HG03135 (cell line): Measurements from ENCODE around the gene MALT1.
"Not testable (repeated sequence)": the region's sequence is repeated elsewhere in the genome, so short reads cannot be mapped to it uniquely, and the experiment has no call there.

ENCODE experiments used
- ATAC-seq: cut with Tn5 transposase; IDR thresholded peaks from one replicate; pipeline ENCODE4 v1.9.1; 2021; ENCODE audit warnings: mild to moderate bottlenecking, moderate library complexity; ENCODE audit not compliant: unreplicated experiment

MALT1 gene

DNA sequence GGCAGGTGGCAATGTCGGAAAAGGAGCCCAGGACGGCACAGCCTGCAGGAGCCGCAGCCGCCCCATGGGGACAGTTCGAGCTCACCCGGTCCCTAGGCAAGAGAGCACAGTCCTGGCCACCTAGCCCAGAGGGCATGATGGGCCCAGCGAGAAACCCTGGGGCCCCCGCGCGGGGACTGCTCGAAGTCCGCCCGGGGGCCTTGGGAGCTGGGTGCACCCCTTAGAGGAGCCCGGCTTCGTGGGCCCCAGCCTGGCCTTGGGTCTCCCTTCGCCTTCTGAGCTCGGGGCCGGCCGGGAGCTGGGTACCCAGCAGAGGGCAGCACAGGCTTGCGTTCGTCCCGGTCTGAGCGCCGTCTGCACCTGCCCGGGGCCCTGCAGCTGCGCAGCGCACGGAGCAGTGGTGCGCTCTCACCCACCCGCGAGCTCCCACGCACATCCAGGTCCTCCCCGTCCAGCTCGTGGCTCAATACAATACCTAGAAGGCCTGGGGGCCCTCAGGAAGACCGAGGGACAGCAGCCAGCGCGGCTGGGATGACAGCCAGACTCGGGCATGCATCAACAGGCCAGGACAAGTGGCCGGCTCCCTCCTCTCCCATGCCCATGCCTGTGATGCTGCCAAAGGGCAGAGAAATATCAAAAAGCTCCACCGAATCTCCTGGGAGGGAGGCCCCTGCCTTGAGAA is 97.2 kb downstream of the MALT1 start:
- ATAC-seq = peak; percentile 82

DNA sequence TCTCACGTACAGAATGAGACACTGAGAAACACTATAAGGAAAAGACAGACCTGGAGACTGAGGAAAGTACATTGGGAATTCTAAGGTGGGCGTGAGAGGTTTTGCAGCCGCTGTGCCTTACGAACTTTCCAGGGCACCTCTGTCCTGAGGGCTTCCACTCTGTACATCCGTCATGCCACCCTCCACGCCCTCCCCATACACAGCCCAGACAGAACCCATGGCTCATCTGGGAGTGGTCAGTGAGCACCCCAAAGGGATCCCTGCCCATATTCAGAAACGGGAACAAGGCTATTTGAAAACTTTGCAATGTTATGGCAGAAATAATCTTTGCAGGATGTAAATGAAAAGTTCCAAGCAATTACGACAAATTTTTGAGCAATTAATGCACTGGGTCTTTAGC is 98.1 kb downstream of the MALT1 start:
- no peak for ATAC-seq

DNA sequence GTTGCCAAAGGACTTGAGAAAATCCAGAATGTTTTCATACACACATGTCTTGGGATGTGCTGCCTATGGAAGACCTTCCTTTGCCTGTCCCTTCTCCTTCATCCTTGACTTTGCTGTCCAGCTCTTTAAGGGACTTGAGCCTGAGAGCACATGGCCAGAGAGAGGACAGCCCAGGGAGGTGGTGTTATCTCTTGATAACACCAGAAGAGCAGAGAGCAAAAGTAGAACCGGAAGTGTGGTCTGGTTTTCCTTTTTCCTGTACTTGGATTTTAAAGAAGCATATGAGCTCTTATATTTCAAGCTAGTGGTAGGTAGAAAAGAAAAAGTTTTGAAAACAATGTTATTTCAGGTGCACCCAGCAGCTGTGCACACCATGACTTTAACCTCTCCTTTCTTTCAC is 99.3 kb downstream of the MALT1 start:
- ATAC-seq = no peak

DNA sequence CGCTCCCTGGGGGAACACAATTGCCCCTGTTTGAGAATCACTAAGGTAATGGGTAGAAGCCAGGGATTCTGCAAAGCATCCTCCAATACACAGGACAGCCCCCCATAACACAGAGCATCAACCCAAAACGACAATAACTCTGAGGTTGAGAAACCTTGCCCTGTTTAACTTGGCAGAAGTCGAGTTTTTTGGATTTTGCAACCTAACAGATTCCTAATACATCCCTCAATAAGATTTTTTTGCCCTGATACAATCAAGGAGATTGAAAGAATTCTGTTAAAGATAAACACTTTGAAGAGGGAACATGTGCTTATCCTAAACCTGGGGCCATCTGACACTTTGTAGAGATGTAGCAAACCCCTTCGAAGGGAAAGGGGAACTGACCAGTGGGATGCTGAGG is 100.9 kb downstream of the MALT1 start:
- no peak for ATAC-seq

DNA sequence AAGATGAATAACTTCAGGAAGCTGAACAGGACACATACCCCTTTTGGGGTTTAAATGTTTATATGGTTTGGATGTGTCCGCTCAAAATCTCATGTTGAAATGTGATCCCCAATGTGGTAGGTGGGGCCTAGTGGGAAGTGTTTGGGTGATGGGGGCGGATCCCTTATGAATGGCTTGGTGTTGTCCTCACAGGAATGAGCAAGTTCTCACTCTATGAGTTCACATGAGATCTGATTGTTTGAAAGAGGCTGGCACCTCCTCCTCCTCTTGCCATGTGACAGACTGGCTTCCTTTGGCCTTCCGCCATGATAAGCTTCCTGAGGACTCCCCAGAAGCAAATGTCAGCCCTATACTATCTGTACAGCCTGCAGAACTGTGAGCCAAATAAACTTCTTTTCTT is 104.8 kb downstream of the MALT1 start:
- no peak for ATAC-seq

DNA sequence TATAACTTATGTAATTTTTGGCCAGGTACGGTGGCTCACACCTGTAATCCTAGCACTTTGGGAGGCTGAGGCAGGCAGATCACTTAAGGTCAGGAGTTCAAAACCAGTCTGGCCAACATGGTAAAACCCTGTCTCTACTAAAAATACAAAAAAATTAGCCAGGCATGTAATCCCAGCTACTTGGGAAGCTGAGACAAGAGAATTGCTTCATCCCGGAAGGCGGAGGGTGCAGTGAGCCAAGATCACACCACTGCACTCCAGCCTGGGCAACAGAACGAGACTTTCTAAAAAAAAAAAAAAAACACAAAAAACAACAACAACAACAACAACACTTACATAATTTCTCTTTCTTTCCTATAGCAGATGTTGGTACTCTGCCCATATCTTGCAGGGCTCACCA is 105.3 kb downstream of the MALT1 start:
- ATAC-seq = not testable (repeated sequence)

DNA sequence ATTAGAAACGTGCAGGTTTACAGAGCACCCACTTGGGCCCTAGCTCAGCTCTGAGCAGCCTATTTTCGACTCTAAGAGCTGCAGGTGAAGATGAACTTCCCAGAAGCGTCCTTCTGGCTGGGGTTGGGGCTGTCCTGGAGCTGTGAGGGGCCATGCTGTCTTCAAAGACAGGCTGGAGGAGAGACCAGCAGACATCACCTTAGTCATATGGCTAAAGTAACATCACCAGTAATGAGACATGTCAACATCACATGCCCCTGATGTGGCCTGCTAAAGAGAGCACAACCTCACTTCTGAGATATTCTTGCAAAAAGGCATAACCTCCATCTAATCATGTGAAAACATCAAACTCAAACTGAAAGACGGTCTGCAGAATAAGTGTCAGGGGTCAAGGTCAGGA is 106.2 kb downstream of the MALT1 start:
- no peak for ATAC-seq

DNA sequence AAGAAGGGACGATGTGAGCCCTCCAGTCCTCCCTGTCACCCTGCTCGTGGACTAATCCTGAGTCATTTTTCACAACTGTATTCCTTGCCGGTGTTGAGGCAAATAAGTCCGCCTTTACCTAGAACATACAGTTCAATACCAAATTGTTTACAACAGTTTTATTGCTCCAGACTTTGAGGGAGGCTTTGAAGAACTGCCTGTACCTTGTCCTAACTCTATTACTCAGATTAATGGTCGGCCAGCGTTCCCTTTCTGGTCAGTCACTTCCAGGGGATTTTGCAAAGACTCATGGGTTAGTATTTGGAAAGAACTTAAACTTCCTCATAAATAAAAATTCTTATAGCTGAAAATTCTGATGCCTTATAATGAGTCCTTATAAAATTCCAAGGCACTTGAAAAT is 108.3 kb downstream of the MALT1 start:
- no peak for ATAC-seq

DNA sequence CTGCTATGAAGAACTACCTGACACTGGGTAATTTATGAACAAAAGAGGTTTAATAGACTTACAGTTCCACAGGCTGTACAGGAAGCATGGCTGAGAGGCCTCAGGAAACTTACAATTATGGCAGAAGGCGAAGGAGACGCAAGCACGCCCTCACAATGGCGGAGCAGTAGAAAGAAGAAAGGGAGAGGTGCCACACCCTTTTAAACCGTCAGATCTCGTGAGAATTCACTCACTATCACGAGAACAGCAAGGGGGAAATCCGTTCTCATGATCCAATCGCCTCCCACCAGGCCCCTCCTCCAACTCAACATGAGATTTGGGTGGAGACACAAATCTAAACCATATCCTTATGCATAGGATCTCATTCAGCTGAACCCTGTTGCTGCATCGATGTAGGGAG is 108.8 kb downstream of the MALT1 start:
- ATAC-seq = no peak

DNA sequence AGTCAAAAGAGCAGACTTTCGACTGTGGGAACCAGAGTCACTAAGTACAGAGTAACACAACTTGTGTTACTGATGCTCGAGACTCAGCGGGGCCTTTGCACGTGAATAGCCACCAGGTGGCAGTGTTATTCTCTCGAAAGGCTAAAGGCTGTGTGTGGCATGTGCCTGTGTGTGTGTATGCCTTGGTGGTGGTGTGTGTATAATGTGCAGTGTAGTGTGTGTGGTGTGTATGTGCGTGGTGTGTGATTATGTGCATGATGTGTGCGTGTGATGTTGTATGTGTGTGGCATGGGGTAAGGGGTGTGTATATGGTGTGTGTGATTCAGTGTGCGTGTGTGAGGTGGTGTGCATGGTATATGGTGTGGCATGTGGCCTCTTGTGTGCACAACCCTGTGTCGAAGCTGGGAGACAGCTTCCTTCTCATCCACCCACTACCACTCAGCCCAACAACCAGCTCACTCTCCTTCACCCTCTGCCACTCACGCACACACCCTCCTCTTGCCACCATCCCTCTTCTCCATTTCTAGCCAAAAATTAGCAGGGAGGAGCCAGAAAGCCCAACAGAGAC is 110.4 kb downstream of the MALT1 start:
- ATAC-seq = peak; percentile 62

DNA sequence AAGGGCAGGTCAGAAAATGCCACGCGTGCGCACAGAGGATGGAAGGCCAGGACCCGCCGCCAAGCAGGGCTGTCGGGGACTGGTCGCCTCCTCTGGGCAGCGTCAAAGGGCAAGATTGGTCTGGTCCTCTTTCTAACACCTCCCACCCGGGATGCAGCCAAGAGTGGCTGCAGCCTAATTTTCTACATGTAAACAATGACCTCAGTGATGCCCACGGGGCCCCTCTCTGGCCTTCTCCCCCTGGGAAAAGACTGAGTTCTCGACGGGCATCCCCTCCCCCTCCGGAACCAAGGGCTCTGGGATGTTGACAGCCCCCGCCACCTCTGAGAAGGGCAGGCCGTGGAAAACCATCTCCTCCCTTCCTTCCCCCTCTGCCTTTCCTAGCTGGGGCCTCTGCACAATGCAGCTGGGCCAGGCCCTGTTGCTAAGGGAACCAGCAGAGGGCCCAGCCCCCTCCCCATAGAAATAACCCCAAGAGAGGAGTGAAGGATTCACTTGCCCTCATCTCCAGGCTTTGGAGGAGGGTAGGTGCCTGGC is 113.4 kb downstream of the MALT1 start:
- ATAC-seq = no peak

DNA sequence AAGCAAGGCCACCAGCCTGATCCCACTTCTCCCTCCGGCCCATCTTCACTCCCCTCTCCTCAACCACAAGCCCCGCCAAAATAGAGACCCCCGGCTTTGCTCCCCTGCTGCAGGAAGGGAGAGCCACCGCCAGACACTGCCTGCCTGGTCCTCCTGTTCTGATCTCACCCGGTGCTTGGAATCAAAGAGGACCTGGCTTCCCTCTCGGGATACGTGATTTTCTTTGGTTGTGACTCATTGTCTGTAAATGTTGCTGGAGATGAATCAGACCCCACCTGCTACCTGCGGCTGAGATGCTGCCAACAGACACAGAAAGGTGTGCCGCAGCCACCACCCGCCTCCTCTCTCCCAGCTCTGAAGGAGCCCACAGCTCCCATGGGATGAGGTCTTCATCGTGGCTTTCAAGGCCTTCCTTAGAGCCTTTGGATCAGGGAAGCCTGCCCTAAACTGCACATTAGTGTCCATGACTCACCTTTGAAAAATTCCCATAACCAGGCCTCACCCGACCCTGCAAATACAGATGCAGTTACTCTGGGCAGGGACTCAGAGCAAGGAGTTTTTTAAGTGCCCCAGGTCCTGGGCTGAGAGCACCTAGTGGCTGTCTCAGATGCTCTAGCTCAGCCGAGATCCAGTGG is 114.0 kb downstream of the MALT1 start:
- no peak for ATAC-seq

DNA sequence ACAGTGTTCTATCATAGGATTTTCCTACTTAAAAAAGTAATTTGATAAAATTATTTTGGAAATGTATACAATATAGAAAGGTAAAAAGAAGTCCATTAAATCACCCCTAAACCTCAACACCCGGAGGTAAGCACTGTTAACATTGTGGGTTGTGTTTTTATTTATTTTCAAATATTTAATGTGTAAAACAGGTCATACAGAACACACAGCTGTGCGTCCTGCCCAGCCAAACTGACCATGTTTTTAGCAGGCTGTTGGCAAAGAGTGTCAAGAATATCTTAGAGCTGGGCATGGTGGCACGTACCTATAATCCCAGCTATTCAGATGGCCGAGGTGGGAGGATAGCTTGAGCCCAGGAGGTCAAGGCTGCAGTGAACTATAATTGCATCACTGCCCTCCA is 114.6 kb downstream of the MALT1 start:
- ATAC-seq = no peak

DNA sequence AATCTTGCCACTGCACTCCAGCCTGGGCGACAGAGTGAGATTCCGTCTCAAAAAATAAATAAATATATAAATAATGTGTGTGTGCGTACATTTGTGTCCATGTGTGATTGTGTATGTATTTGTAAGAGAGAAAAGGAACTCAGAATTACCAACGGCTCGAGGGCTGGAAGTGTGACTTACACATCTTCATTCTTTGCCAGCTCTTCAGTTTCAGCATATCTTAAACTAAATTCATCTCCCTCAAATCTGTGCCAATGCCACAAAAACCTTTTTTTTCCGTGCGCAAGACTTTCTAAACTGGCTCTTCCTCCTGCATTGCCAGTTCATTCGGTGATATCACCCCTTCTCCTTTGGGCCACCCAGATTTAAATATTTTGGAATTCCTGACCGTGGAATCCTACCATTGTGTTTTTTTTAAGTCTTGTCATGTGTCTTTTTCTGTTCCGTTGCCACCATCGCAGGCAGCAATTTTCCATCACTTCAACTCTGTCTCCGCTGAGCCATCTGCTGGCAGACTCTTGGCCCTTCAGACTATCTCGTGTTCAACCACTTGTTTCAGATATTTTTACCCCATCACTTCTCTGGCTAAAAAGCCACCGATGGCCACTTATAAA is 116.4 kb downstream of the MALT1 start:
- ATAC-seq = no peak

DNA sequence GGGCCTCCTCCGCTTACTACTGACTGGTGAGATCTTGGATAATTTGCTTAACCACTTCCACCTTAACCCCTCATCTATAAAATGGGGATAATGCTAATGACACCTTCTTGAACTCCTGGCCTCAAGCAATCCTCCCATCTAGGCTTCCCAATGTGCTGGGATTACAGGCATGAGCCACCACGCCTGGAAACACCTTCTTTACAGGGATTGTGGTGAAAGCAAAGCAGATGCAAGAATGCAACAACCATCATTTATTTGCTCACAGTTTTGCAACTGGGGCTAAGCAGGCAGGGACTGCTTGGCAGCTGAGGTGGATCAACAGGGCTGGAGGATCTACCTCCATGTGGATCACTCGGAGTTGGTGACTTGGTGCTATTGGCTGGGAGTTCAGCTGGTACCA is 117.2 kb downstream of the MALT1 start:
- no peak for ATAC-seq

DNA sequence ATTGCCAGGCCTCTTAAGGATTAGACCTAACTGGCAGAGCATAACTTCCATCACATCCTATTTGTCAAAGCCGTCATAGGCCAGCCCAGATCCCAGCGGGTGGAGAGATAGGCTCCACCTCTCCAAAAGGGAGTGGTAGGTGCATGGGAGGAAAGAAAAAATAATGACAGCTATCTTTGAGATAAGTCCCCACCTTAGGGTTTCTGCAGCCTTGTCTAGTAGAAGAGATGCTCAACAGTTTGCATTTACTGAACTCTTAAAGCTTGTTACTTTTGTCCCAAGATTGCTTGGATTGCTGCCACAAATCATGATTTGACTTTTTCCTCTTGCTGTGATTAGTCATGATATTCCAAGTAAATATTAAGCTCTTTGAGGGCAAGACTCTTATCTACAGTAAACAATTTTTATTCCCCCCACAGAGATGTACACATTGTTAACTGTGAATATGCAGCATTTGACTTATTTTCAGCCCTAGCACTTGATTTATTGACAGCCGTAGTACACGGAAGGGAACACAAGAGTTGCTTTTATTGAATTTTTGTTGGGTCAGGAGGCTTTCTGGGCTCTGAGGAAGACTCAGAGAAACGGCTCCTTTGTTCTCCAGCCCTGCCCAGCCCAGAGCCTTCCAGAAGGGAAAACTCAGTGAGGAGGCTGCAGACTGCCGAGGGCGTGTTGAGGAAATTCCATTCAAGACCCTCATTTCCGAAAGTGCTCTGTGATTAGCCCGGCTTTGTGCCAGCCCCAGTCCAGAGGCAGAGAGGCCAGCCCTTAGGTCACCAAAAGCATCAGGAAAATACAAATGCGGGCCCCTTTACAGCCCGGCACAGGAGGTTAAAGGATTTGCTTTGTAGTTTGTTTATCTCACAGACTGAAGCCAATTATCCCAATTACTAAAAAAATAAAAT is 118.0 kb downstream of the MALT1 start:
- no peak for ATAC-seq

DNA sequence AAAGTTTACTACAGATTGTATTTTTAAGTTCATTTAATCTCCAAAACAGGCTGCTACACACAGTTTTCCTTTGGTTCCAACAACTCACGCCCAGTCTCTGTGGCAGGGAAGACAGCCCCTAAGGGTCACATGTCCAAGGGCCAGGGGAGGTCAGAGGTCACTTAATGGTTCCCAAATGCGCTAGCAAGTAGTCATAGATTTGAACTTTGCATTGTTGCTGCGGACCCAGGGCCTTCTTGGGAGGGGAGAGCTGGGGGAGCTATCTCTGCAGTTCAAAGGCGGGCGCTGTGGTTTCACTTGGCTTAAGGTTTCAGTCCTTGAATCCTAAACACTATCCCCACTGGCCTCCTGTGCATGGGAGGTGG is 118.6 kb downstream of the MALT1 start:
- ATAC-seq = no peak

DNA sequence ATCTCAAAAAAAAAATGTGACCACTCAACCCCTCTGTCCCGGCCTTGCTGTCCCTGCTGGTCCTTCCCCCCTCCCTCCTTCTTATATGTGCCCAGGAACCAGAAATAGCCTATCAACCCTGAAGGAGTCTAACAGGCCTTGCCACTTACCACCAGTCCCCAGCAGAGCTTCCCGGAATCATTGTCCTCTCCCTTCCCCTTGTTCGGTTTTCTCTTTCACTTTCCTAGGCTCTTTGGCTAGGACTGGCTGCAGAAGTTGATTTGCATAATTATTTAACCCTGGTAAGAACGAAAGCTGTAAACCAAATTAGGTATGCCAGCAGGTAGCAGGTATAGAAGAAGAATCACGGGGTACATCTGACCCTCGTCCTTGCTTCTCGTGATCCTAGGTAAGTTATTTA is 120.8 kb downstream of the MALT1 start:
- ATAC-seq = peak; percentile 92

DNA sequence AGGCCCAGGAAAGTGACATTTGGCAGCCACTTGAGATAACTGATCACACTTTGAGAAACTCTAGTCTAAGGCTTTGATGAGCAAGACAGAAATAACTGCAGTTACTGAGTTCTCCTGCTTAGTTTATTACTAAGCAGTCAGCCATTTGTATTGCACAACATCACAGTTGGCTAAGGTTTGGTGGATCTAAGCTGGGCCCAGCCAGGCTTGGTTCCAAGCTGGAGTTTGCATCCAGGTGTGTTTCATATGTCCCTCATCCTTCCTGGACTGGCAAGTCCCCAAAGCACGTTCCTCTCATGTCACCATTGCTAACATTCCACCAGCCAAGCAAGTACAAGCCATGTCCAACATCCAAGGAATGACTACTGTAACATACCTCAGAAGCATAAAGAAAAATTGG is 122.1 kb downstream of the MALT1 start:
- no peak for ATAC-seq

DNA sequence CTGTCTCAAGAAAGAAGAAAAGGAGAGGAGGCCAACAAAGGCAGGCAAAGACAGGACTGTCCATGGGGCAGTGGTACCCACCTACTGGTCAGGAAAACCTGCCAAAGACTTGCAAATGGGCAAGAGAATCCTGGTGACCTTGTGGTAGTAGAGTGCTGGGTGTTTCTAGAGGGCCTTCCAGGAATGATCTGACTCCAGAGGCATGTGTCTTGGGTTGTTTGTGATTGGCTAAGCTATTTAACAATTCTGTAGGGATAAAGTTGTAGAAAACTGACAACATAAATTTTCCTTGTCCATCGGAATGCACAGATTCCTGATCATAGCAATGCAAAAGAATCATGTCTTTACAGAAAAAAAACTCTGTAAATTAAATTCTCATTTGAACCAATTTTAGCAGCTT is 125.0 kb downstream of the MALT1 start:
- no peak for ATAC-seq

DNA sequence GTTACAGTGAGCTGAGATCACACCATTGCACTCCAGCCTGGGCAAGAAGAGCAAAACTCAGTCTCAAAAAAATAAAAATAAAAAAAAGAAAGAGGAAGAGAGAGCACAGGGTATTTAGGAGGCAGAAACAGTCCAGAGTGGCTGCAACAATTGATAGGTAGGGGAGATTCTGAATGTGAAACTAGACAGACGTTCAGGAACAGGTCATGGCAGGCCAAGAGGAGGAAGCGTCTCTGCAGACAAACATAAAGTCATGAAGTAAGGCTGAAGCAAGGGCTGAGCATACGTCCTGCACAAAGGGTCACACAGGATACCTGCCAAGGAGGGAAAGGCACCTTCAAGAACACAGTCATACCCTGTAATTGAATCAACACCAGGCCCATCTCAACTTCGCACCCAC is 129.3 kb downstream of the MALT1 start:
- ATAC-seq = peak; percentile 88
